ENCODE results near the gene FBXO44. TPM values are rescaled to one million over a fixed set of nuclear protein-coding genes. Genes with fewer than 3 reads are reported as not detected.

FBXO44 gene
- polyA plus RNA-seq, 1 donor from 2014 or later: 119 TPM

- Histone ChIP-seq H3K4me3 (ENCODE audit: low read length) (no peak overlapping the region), H3K36me3 (ENCODE audit: insufficient read depth, low read length) (no peaks in the 10 kb centered on the region), H3K27ac (ENCODE audit: low read length) (no peak overlapping the region), H4K20me1 (ENCODE audit: insufficient read depth) (no peaks in the 10 kb centered on the region), H3K9me2 (ENCODE audit: insufficient read depth, low read length) (no peaks in the 10 kb centered on the region), H3K27me3 (ENCODE audit: insufficient read depth, low read depth, low read length) (no peaks in the 10 kb centered on the region), H2AFZ (ENCODE audit: low read depth, low read length) (no peak overlapping the region), H3K4me2 (ENCODE audit: low read length) (no peak overlapping the region), H3K9me3 (ENCODE audit: low read length) (no peaks in the 10 kb centered on the region), H3K79me2 (replicated peaks; ENCODE audit: insufficient read depth, low read length) (peaks cover 14% of the 10 kb centered on the region), H3K9ac (ENCODE audit: low read length) (no peak overlapping the region), H3F3A (ENCODE audit: insufficient read depth, low read length, poor library complexity, severe bottlenecking) (no peaks in the 10 kb centered on the region)
- TF ChIP-seq SMC3 (conservative IDR thresholded peaks at IDR 0.05; ENCODE audit: poor library complexity) (no peak), RAD21 (conservative IDR thresholded peaks at IDR 0.05) (no peak), MXI1 (conservative IDR thresholded peaks at IDR 0.05; ENCODE audit: poor library complexity, severe bottlenecking) (no peak), TAF1 (IDR thresholded peaks at IDR 0.05; ENCODE audit: low read depth) (no peak), EP300 (conservative IDR thresholded peaks at IDR 0.05; ENCODE audit: poor library complexity, severe bottlenecking) (no peak), EZH2 (IDR thresholded peaks at IDR 0.05; ENCODE audit: borderline replicate concordance, insufficient read depth, low read length, poor library complexity, severe bottlenecking) (no peak), POLR2AphosphoS5 (IDR thresholded peaks at IDR 0.05) (no peak), REST (IDR thresholded peaks at IDR 0.05; ENCODE audit: borderline replicate concordance) (no peak), CTCF (IDR thresholded peaks at IDR 0.05; ENCODE audit: poor library complexity, severe bottlenecking) (no peak)
These were observed 39.2 kb downstream of the FBXO44 start for GRCh38 chr1:11693917-11694316.

- H3K4me3 ChIP-seq (ENCODE audit: low read length): no peak overlapping the region
- no peak overlapping the region for H3K4me2 ChIP-seq (ENCODE audit: low read length)
- no peaks in the 10 kb centered on the region for H3K36me3 ChIP-seq (ENCODE audit: insufficient read depth, low read length)
- no peaks in the 10 kb centered on the region for H4K20me1 ChIP-seq (ENCODE audit: insufficient read depth)
- no peaks in the 10 kb centered on the region for H3K9me2 ChIP-seq (ENCODE audit: insufficient read depth, low read length)
- no peak overlapping the region for H2AFZ ChIP-seq (ENCODE audit: low read depth, low read length)
- no peaks in the 10 kb centered on the region for H3F3A ChIP-seq (ENCODE audit: insufficient read depth, low read length, poor library complexity, severe bottlenecking)
- no peaks in the 10 kb centered on the region for H3K79me2 ChIP-seq (replicated peaks; ENCODE audit: insufficient read depth, low read length)
- no peak overlapping the region for H3K9ac ChIP-seq (ENCODE audit: low read length)
- no peak overlapping the region for H3K27ac ChIP-seq (ENCODE audit: low read length)
- no peaks in the 10 kb centered on the region for H3K27me3 ChIP-seq (ENCODE audit: insufficient read depth, low read depth, low read length)
- TF ChIP-seq TAF1 (IDR thresholded peaks at IDR 0.05; ENCODE audit: low read depth): no peak
- no peak for TF ChIP-seq MXI1 (conservative IDR thresholded peaks at IDR 0.05; ENCODE audit: poor library complexity, severe bottlenecking)
- TF ChIP-seq CTCF (IDR thresholded peaks at IDR 0.05; ENCODE audit: poor library complexity, severe bottlenecking): no peak
- TF ChIP-seq EZH2 (IDR thresholded peaks at IDR 0.05; ENCODE audit: borderline replicate concordance, insufficient read depth, low read length, poor library complexity, severe bottlenecking): no peak
- no peak for TF ChIP-seq POLR2AphosphoS5 (IDR thresholded peaks at IDR 0.05)
- TF ChIP-seq RAD21 (conservative IDR thresholded peaks at IDR 0.05): no peak
- no peak for TF ChIP-seq EP300 (conservative IDR thresholded peaks at IDR 0.05; ENCODE audit: poor library complexity, severe bottlenecking)
- no peak for TF ChIP-seq SMC3 (conservative IDR thresholded peaks at IDR 0.05; ENCODE audit: poor library complexity)
- no peak for TF ChIP-seq REST (IDR thresholded peaks at IDR 0.05; ENCODE audit: borderline replicate concordance)
- no peaks in the 10 kb centered on the region for H3K9me3 ChIP-seq (ENCODE audit: low read length)
These were observed 41.2 kb downstream of the FBXO44 start for GRCh38 chr1:11695861-11696260.
